Measurements from ENCODE around the gene STX11. TPM values are rescaled to one million over a fixed set of nuclear protein-coding genes. Genes with fewer than 3 reads are reported as not detected.

The STX11 gene
- total RNA-seq (2022; extraction: Qiagen RNA extraction; ENCODE audit: low read depth): 1.8 to 2.9 TPM (median 2.0 TPM) in 5 replicates

GRCh38 chr6:144149894-144150709 lies at the start of gene STX11:
Gene STX11 (plus strand): TSS chr6:144150517. CDS start chr6:144186628, 36,111 bp downstream.

Other genes starting within 250 kb of the STX11 start
- gene PLAGL1, start 142.3 kb upstream of the STX11 start, total RNA-seq (2022; extraction: Qiagen RNA extraction; ENCODE audit: low read depth): 6.6 to 10.4 TPM (median 7.6 TPM) in 5 replicates
- 183 to 249 TPM (median 220 TPM) in 5 replicates for gene SF3B5, start 54.9 kb upstream of the STX11 start, total RNA-seq (2022; extraction: Qiagen RNA extraction; ENCODE audit: low read depth)
- 5.7 to 15.5 TPM (median 10.9 TPM) in 5 replicates for gene UTRN, start 134.8 kb downstream of the STX11 start, total RNA-seq (2022; extraction: Qiagen RNA extraction; ENCODE audit: low read depth)

Data from A549 treated with RU486 at 1 μM for 4 hours (cell line).